ENCODE data around the gene NOL6.
"Not testable (repeated sequence)": the region's sequence is repeated elsewhere in the genome, so short reads cannot be mapped to it uniquely, and the experiment has no call there.

NOL6 gene

GRCh38 chr9:33473643-33474352, at the start of gene NOL6:
NOL6 (minus strand) TSS chr9:33473924; CDS start chr9:33473842, 82 bp downstream.
- H3K27ac ChIP-seq = peak within 1 kb of the TSS in 19 of 21 experiments; percentile 25 to 84 (median 76)
- peak within 1 kb of the TSS; percentile 65 to 99 (median 87) for H3K4me3 ChIP-seq

GRCh38 chr9:33521861-33522260, 48.1 kb upstream of the NOL6 start:
- H3K27ac ChIP-seq, H3K4me3 ChIP-seq: not testable (repeated sequence)

GRCh38 chr9:33517934-33518577, 44.3 kb upstream of the NOL6 start:
- H3K27ac ChIP-seq = not testable (repeated sequence)

GRCh38 chr9:33517373-33517772, 43.6 kb upstream of the NOL6 start:
- no peak overlapping the region for H3K4me3 ChIP-seq
- H3K27ac ChIP-seq = no peak overlapping the region

More at GRCh38 chr9:33517934-33518577, 44.3 kb upstream of the NOL6 start:
- not testable (repeated sequence) for H3K4me3 ChIP-seq

- not testable (repeated sequence) for H3K27ac ChIP-seq, H3K4me3 ChIP-seq
Observed at GRCh38 chr9:33516397-33516796, 42.7 kb upstream of the NOL6 start.

GRCh38 chr9:33515342-33515995, 41.7 kb upstream of the NOL6 start:
- not testable (repeated sequence) for H3K4me3 ChIP-seq, H3K27ac ChIP-seq

- H3K27ac ChIP-seq, H3K4me3 ChIP-seq: not testable (repeated sequence)
Observed at GRCh38 chr9:33512535-33512934, 38.8 kb upstream of the NOL6 start.

- H3K27ac ChIP-seq = peak overlapping the region; percentile 74 to 95 (median 88)
Observed at GRCh38 chr9:33511184-33511517, 37.4 kb upstream of the NOL6 start.

DNA sequence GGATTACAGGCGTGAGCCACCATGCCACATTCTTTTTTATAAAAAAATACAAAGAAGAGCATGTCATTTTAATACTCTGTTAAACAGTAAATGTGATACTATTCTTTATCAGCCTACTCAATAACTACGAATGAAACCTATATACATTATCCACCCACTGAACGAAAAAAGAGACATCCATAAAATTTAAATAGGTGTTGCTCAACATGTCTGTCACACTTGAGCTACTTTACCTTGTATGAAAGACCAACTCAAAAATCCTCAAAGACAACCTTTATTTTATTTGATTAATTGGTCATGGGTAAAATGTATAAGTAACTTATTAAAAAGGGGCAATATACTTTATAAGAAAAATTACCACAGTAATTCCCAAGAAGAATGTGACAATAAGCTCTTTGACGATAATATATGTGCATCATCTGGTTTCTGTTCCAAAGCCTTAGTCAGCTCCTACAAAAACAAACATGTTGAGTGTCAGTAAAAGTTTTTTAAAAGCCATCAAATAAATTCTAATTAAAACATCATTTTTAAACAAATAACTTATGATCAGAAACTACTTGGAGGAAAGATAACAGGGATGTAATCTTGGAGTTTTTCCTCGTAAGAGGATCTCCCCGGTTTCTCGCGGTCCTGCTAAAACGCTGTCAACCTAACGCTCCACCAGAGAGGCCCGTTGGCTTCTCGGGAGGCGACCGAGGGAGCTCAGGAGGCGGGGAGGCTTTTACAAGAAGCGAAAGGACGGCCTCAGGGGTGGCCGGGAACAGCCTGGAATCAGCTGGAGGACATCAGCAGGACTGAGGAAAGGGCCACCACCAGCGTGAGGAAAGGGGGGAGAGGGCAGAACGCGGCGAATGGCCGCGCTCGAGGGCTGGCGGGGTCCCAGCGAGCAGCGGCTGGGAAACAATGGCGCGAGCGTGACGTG, 36.8 kb upstream of the NOL6 start:
- Histone ChIP-seq H3K27ac (peak overlapping the region; percentile 74 to 95 (median 88)), H3K4me3 (peak overlapping the region; percentile 45 to 63 (median 55))

More at GRCh38 chr9:33511184-33511517, 37.4 kb upstream of the NOL6 start:
- H3K4me3 ChIP-seq = peak overlapping the region; percentile 45 to 63 (median 55)

DNA sequence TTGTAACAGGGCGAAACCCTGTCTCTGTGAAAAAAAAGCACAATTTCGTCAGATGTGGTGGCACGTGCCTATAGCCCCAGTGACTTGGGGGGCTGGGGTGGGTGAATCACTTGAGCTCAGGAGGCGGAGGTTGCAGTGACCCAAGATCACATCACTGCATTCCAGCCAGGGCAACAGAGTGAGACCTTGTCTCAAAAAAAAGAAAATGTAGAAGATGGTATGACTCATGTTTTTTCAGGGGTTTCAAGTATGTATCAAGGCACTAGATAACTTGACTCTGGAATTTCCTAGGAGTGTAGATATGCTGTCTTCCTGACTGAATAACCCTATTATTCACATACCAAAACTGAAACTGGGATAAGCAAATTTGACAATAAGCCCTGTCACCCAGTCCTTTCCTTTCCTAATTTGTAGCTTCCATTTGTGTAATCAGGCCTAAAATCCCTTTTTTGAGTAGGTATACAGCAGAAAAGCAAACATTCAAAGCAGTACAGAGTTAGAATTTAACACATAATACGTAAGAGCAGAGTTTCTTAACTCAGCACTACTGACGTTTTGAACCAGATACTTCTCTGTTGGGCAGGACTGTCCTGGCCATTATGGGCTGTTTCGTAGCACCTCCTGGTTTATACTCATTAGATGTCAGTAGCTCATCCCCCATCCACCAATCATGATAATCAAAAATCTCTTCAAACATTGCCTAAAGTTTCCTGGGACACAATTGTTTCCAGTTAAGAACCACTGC, 33.1 kb upstream of the NOL6 start:
- Histone ChIP-seq H3K27ac (no peak overlapping the region), H3K4me3 (no peak overlapping the region)

- Histone ChIP-seq H3K4me3 (no peak overlapping the region), H3K27ac (no peak overlapping the region)
Observed at GRCh38 chr9:33498387-33498786, 24.7 kb upstream of the NOL6 start.

- not testable (repeated sequence) for H3K27ac ChIP-seq, H3K4me3 ChIP-seq
Observed at GRCh38 chr9:33493819-33494218, 20.1 kb upstream of the NOL6 start.

DNA sequence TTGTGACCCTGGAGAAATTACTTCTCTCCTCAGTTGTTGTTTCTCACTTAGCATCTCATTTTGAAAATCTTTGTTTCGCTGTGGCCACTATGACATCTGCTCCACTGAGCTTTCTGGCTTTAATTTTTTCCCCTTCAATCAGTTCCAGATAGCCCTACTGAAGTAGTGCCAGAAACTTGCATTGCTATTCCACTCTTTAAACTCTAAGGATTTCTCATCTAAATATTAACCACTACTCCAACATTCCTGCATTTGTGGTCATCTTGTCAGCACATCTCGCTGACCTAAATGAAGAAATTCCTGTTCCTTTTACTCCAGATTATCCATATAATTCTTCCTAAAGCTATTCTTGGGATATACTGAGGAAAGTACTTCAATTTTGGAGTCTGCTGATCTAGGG, 15.3 kb upstream of the NOL6 start:
- no peak overlapping the region for H3K4me3 ChIP-seq

GRCh38 chr9:33485312-33485711, 11.6 kb upstream of the NOL6 start:
- not testable (repeated sequence) for H3K4me3 ChIP-seq, H3K27ac ChIP-seq

More for the DNA sequence above, 15.3 kb upstream of the NOL6 start:
- H3K27ac ChIP-seq = no peak overlapping the region

DNA sequence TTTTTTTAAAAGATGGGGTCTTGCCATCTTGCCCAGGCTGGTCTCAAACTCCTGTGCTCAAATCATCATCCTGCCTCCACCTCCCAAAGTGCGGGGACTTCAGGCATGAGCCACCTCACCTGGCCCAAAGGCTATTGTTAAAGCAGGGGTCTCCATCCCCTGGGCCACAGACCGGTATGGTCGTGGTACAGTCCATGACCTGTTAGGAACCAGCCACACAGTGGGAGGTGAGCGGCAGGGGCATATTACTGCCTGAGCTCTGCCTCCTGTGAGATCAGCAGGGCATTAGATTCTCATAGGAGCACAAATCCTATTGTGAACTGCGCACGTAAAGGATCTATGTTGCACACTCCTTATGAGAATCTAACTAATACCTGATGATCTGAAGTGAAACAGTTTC, 7.3 kb upstream of the NOL6 start:
- H3K27ac ChIP-seq = no peak overlapping the region

GRCh38 chr9:33480106-33480505, 6.4 kb upstream of the NOL6 start:
- H3K4me3 ChIP-seq = no peak overlapping the region
- H3K27ac ChIP-seq = no peak overlapping the region

More for the DNA sequence above, 7.3 kb upstream of the NOL6 start:
- H3K4me3 ChIP-seq = no peak overlapping the region

DNA sequence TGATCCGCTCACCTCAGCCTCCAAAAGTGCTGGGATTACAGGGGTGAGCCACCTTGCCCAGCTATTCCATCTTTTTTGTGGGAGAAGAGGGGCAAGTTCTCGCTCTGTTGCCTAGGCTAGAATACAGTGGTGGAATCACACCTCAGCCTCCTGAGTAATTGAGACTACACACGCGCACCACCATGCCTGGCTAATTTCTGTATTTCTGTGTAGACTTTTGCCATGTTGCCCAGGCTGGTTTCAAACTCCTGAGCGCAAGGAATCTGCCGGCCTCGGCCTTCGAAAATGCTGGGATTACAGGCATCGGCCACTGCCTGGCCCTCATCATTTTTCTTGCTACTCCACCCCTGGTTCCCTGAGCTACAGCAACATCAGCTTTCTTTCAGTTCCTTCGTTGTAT, 2.8 kb upstream of the NOL6 start:
- H3K27ac ChIP-seq = no peak overlapping the region
- H3K4me3 ChIP-seq = no peak overlapping the region

- Histone ChIP-seq H3K4me3 (no peak overlapping the region), H3K27ac (no peak overlapping the region)
Observed at GRCh38 chr9:33475357-33475756, 1.6 kb upstream of the NOL6 start.
